Activated gamma-delta T cell treated with anti-CD3 and anti-CD28 coated beads, Interleukin-2, amount 50 U/mL, for 16 hours (primary cell): ENCODE measurements around the gene HIP1R.
"Not testable (repeated sequence)": the region's sequence is repeated elsewhere in the genome, so short reads cannot be mapped to it uniquely, and the experiment has no call there.

Source experiments
- DNase-seq: peaks from one replicate; pipeline ENCODE4 v3.0.0-alpha.2; 2020; ENCODE audit warnings: low read depth

The HIP1R gene

GRCh38 chr12:122894193-122895121 is 59.2 kb downstream of the HIP1R start:
- no peak for DNase-seq

GRCh38 chr12:122895320-122895703 is 60.1 kb downstream of the HIP1R start:
- DNase-seq, result no peak

- peak; percentile 82 for DNase-seq
These were observed 60.7 kb downstream of the HIP1R start, which contains the start of gene VPS37B for GRCh38 chr12:122895704-122896636. TSS of gene VPS37B (minus strand) at chr12:122896124. CDS start at chr12:122896062, 62 bp downstream.

- no peak for DNase-seq
These were observed 61.4 kb downstream of the HIP1R start for GRCh38 chr12:122896662-122897061.

- no peak for DNase-seq
These were observed 64.6 kb downstream of the HIP1R start for GRCh38 chr12:122899887-122900286.

- DNase-seq, result no peak
These were observed 67.8 kb downstream of the HIP1R start for GRCh38 chr12:122902854-122903692.

- DNase-seq, result no peak
These were observed 68.4 kb downstream of the HIP1R start for GRCh38 chr12:122903693-122904034.

GRCh38 chr12:122905258-122905657 is 70.0 kb downstream of the HIP1R start:
- DNase-seq, result not testable (repeated sequence)

GRCh38 chr12:122908915-122909314 is 73.7 kb downstream of the HIP1R start:
- no peak for DNase-seq

GRCh38 chr12:122909442-122910288 is 74.4 kb downstream of the HIP1R start:
- DNase-seq, result no peak
